HG03521 (cell line): Measurements from ENCODE around the gene BCAS3.
"Not testable (repeated sequence)": the region's sequence is repeated elsewhere in the genome, so short reads cannot be mapped to it uniquely, and the experiment has no call there.

ENCODE experiments used
- ATAC-seq: cut with Tn5 transposase; IDR thresholded peaks from one replicate; pipeline ENCODE4 v1.9.1; 2021; ENCODE audit warnings: mild to moderate bottlenecking, moderate library complexity; ENCODE audit not compliant: unreplicated experiment

Gene BCAS3

DNA sequence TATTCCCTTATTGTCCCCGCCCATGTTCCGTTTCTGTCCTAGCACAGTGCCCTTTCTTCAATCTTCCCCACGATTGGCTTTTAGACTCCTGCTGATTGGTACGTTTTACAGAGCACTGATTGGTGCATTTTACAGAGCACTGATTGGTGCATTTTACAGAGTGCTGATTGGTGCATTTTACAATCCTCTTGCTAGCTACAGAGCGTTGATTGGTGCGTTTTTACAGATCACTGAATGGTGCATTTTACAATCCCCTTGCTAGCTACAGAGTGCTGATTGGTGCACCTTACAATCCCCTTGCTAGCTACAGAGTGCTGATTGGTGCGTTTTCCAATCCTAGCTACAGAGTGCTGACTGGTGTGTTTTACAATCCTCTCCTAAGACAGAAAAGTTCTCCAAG, 3.0 kb upstream of the BCAS3 start:
- not testable (repeated sequence) for ATAC-seq

DNA sequence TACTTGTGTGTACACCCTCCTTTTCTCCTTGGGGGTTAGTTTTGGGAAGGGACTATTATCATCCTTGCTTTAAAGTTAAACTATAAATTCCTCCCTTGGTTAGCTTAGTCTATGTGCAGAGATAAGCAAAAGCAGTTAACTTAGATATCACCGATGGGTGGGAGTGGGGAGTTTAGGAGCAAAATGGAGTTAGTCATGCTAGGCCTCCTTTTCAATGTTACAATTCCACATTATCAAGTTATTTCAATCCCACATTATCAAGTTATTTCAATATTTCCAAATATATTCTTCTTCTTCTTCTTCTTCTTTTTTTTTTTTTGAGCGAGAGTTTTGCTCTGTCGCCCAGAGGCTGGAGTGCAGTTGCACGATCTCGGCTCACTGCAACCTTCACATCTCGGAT, 1.7 kb upstream of the BCAS3 start:
- ATAC-seq = no peak

DNA sequence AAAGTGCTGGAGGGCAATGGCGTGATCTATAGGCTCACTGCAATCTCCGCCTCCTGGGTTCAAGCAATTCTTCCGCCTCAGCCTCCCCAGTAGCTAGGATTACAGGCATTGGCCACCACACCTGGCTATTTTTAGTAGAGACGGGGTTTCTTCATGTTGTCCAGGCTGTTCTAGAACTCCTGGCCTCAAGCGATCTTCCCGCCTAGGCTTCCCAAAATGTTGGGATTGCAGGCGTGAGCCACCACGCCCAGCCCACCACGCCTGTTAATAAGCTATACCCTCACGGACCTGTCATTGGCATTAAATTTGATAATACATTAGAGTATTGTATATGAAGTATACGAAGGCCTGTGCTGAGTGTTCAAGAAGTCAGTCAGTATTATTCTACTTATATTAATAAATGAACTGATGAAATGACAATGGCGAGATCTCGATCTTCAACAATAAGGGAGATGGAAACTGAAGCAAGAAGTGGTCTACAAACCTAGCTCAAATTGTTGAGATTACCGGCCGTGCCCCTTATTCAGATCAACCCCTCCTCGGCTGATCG, 818 bp upstream of the BCAS3 start:
- no peak for ATAC-seq

DNA sequence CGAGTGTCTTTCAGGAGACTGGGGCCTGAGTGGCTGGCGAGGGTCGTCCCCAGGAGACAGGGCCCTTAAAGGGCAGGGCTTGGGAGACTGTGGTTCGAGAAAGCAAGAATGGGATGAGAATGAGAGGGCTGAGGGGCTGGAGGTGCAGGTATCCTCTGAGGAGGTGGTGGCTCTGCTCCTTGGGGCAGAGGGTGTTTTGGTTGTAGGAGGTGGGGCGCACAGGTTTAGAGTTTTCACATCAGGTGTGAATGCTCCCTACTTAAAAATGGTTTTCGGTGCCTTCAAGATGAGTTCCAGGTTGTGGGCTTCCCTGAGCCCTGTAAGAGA, 430 bp downstream of the BCAS3 start:
- no peak for ATAC-seq

DNA sequence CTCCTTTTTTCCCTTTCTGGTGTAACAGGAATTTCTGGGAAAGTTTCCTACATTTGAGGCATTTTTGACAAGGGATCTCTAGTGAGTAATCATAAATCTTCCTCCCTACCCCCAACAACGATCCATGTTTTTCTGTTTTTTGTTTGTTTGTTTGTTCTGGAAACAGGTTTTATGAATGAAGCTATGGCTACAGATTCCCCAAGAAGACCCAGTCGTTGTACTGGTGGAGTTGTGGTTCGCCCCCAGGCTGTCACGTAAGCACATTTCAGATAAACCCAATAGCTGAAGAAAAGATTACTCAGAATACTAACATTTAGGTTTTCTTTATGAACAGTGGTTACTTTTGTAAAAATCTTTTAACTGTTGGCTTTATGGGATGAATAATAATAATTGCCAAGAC, 1.6 kb downstream of the BCAS3 start:
- ATAC-seq = no peak

DNA sequence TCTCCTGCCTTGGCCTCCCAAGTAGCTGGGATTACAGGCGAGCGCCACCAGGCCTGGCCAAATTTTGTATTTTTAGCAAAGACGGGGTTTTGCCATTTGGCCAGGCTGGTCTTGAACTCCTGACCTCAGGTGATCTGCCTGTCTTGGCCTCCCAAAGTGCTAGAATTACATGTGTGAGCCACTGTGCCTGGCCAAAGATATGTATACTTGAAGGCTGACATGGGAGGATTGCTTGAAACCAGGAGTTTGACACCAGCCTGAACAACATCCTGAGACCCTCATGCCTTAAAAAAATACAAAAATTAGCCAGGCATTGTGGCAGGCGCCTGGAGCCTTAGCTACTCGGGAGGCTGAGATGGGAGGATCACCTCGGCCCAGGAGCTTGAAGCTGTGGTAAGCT, 3.1 kb downstream of the BCAS3 start:
- no peak for ATAC-seq

DNA sequence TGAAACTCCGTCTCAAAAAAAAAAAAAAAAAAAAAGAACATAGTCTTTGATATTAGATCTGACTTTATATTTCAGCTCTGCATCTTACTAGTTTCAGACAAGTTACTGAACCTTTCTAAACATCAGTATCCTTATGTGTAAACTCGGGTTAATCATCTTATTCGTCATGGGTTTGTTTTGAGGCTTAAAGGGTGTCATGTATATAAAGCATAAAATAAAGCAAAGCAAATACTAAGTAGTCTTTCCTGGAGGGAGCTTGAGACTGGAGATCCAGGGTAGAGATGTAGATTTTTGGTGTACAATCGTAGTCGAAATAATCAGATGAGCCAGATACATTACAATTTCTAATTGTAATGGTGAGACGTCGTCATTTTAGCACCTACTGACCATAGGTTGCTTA, 7.8 kb downstream of the BCAS3 start:
- ATAC-seq = no peak

DNA sequence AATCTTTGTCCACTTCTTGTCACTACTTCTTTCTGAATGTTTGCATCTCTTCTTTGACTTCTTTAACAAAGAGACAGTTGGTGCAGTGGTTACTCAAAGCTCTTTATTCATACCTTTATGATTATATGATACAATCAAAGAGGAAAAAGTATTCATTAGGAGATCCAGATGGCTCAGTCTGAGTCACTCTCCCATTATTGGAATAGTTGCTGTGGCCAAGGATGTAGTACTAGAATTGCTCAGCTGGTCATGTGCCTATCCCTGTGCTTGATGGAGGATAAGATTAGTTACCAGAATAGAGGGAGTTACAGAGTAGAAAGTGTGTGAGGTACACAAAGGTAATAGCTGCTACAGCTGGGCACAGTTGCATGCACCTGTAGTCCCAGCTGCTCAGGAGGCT, 18.3 kb downstream of the BCAS3 start:
- ATAC-seq = no peak

DNA sequence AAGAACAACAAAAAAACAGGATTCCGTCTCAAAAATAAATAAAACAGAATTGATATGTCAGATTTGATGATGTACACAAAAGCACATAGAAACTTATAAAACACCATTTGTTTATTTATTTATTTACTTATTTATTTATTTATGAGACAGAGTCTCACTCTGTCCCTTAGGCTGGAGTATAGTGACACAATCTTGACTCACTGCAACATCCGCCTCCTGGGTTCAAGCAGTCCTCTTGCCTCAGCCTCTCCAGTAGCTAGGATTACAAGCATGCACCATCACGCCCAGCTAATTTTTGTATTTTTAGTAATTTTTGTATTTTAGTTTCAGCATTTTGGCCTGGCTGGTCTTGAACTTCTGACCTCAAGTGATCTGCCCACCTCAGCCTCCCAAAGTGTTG, 21.4 kb downstream of the BCAS3 start:
- ATAC-seq = no peak

DNA sequence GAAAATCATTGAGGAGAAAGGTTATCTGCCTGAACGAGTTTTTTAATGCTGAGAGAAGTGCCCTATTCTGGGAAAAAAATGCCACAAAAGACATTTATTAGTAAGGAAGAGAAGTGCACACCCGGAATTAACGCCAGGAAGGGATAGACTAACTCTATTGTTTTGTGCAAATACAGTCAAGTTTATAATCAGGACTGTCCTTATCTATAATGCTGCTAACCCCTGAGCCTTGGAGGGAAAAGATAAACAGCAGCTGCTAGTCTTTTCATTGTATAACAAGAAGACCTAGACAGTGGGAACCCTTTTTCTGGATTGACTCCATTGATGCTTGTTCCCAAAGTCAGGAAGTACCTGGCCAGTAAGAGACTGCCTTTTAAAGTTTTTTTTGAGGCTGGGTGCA, 26.5 kb downstream of the BCAS3 start:
- no peak for ATAC-seq

DNA sequence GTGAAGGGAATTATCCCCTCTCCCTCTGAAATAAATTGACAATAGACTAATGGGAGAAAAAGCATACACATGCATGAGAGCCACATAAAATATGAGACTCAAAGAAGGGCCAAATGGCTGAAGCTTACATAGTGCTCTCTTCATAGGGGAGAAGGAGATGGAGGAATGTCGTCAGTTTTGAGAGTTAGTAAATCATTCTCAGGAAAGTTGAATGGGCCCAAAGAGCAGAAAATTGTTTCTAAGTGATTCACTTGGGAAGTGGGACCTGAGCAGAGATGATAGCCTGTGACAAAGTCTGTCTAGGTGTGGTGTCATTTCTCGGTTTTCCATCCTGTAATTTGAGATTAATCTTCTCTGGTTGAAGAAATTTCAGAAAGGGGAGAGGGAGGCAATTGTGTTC, 35.0 kb downstream of the BCAS3 start:
- no peak for ATAC-seq

DNA sequence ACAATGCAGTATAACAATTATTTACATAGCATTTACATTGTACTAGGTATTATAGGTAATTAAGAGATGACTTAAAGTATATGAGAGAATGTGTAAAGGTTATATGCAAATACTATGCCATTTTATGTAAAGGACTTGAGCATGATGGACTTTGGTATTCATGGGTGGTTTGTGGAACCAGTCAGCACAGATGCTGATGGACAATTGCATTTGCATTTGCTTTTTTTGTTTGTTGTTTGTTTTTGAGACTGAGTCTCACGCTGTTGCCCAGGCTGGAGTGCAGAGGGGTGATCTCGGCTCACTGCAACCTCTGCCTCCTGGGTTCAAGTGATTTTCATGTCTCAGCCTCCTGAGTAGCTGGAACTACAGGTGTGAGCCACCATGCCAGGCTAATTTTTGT, 36.0 kb downstream of the BCAS3 start:
- no peak for ATAC-seq

DNA sequence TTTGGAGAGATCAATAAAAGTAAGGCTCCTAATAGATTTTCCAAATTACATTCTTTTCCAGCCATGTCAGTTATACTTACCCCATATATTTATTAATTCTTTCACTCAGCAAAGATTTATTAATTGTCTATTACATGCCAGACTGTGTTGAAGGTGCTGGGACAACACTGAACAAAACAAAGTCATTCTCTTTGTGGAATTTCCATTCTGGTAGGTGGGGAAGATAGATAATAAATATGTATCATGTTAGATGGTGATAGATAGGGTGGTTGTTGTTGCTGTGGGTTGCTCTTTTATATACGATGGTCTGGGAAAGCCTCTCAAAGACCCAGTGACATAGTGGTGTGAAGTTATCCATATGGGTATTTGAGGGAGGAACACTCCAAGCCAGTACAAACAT, 39.1 kb downstream of the BCAS3 start:
- ATAC-seq = no peak

DNA sequence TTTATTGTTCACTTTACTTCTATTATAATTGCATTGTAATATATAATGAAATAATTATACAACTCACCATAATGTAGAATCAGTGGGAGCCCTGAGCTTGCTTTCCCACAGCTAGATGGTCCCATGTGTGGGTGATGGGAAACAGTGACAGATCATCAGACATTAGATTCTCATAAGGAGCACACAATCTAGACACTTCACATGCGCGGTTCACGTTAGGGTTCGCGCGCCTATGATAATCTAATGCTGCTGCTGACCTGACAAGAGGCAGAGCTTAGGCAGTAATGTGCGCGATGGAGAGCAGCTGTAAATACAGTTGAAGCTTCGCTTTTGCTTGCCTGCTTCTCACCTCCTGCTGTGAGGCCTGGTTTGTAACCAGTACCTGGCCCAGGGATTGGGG, 40.2 kb downstream of the BCAS3 start:
- no peak for ATAC-seq

DNA sequence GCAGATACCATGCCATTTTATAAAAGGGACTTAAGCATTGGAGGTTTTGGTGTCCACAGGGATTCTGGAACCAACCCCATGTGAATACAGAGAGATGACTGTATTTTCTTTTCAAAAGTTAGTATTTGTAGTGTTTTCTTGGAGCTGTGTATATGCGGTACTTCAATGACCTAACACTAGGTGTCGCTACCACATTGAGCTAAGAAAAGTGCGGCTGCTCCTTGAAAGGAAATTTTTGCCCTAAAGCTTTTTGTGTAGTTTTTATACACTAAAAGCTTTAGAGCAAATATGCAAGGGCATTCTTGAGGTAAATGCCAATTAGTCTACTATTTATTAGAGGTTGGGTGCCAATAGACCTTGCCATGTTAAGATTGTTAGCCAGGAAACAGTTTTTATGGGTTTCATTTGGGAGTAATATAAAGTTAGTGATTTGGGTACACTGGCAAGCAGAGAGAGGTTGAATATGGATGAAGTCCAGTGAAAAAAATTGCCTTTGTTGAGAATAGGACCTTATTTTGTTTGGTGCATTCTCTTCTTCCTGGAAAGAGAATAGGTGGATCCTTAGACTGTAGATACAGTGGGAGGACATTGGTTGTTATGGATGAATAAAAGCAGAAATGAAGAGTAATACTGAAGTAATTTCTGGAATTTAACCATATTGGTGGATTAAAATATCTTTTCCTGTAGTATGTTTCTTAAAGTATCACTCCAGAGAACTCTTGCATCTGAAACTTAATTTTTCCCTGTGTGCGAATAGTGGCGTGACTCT, 43.3 kb downstream of the BCAS3 start:
- ATAC-seq = no peak

DNA sequence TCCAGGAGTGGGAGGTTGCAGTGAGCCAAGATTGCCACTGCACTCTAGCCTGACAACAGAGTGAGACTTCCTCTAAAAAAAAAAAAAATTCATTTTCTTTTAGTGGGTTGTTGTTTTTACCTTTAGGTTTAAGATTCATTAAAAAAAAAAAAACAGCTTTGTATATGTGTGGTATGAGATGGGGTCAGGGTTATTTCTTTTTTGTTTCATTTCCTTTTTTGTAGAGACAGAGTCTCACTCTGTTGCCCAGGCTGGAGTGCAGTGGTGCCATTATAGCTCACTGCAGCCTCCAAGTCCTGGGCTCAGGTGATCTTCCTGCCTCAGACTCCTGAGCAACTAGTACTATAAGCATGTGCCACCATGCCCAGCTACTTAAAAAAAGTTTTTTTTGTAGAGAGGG, 47.0 kb downstream of the BCAS3 start:
- no peak for ATAC-seq

DNA sequence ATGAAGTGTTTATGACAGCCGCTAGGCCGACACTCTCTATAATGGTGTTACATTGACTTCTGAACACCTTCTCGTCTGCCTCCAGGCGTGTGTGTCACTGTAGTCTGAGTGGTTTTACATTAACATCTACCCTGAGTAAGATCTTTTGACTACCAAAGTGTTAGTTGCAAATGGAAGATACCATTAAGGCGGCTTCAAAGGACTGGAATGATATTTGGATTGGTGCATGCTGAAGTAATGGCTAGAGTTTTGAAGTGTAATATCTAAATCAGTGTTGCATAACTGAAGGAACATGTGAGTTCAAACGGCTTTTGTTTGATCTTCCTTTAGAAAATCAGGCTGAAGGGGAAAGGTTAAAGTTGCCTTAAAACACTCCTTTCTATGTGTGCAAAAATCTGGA, 52.2 kb downstream of the BCAS3 start:
- ATAC-seq = no peak

DNA sequence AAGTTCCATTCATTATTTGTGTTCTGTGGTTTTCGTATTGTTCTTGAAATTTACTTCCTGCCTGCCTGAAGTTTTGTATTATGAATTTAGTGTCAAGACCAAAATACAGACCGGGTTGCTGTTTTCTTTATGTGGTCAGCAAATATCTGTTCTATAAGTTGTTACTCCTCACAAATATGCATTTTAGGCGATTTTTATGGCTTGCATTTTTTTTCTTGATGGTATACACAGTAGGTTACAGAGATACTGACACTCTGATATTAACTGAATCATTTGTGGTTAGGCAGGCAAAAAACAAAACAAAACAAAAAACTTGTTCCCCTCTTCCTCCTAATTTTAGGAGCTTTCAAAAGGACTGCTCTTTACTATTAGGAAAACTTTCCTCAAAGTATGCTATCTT, 52.6 kb downstream of the BCAS3 start:
- ATAC-seq = no peak

DNA sequence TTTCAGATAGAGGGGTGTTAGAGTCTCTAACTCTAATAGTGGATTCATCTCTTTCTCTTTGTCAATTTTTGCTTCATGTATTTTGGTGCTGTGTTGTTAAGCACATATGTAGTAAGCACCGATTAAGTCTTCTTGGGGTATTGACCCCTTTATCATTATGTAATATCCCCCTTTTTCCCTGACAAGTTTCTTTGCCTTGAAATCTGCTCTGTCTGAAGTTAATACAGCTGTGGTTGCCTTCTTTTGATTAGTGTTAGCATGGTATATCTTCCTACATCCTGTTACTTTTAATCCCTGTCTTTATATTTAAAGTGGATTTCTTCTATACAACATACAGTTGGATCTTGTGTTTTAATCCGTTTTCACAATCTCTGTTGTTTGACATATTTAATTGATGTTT, 60.6 kb downstream of the BCAS3 start:
- ATAC-seq = no peak

DNA sequence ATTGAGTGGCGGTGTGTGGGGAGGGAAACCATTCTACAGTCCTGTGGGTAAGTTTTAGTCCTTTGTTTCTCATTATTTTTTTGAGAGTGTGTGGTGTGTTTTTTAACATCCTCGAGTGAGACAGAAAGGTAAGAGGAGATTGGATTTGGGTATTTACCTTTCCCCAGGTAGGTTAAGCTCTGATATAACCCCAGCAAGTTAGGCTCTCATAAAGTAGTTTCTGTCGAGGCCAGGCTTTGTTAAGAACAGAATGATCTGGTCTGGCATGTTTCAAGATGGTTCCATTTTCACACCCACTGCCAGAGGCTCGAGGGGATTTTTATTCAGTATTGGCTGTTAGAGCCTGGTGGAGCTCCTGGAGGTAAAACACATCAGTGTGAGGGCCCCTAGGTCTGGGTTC, 62.9 kb downstream of the BCAS3 start:
- no peak for ATAC-seq

DNA sequence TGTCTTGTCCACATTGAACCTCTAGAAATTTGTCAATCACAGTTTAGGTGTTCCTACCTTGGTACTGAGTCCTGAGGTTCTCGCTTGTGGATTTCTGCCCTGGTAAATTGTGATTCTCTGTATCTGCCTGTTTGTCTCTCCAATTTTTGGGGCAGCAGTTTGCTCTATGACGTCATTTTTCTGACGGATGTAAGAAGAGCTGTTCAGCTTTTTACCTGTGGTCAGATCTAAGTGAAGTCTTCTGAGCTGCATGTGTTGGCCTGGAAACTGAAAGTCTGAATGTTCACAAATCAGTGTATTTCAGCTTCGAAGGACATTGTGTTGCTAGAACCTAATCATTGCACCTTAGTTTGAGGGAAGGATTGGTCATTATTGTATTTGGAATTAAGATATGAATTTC, 63.4 kb downstream of the BCAS3 start:
- ATAC-seq = no peak

DNA sequence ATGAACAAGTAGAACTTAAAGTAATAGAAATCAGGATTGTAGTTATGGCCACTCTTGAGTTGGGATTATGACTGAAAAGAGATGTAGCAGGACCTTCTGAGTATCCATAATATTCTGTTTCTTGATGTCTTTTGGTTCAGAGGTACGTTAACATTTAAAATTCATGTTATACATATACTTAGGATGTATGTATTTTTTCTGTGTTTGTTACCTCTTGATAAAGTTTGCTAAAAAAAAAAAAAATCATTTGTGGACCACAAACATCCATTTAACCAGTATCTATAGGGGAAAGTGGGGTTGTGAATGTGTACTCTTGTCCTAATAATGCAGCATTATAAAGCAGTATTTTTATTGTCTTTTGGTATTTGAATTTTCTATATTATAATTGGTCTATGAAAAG, 65.6 kb downstream of the BCAS3 start:
- no peak for ATAC-seq

DNA sequence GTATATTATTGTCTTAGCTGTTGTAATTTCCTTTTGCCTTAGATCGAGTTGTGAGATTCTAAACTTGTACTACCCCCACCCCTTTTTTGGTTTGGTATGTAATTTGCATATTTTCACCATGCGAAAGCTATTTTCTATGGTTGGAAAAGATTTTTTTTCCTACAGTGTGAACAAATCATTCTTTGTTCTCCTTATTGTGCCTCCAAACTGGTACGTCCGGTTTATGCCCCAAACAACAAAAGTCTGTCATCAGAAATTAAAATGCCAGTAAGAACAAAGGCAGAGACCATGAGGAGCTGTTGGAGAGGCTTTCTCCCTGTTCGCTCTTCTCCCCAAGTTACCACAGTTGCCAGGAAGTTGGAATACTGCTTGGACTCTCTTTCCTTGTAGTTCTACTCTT, 66.1 kb downstream of the BCAS3 start:
- ATAC-seq = no peak
